Neural progenitor cell (in vitro differentiated cells): Measurements from ENCODE around the gene SMCO3. TPM values are rescaled to one million over a fixed set of nuclear protein-coding genes. Genes with fewer than 3 reads are reported as not detected.

Source experiments
- DNase-seq: peaks from one replicate; pipeline ENCODE4 v3.0.0-alpha.2; 2016; ENCODE audit warnings: low spot score
- H2AFZ ChIP-seq: fragments of 200-600 bp; sonication (generic); replicated peaks from 2 replicates; pipeline ENCODE4 v1.6.1; 2016; ENCODE audit warnings: antibody characterized with exemption
- H3F3A ChIP-seq: fragments of 200-600 bp; sonication (generic); 2 replicates; pipeline ENCODE4 v1.6.1; 2016; ENCODE audit warnings: antibody characterized with exemption, low read depth
- H3K27ac ChIP-seq: fragments of 200-600 bp; sonication (generic); 2 replicates; pipeline ENCODE4 v1.5.1; 2016; ENCODE audit warnings: mild to moderate bottlenecking
- H3K27me3 ChIP-seq: fragments of 200-600 bp; sonication (generic); 2 replicates; pipeline ENCODE4 v1.6.1; 2016; ENCODE audit warnings: mild to moderate bottlenecking, moderate library complexity
- H3K36me3 ChIP-seq: fragments of 200-600 bp; sonication (generic); 2 replicates; pipeline ENCODE4 v1.5.1; 2016
- H3K4me1 ChIP-seq: fragments of 200-600 bp; sonication (generic); 2 replicates; pipeline ENCODE4 v1.6.1; 2016; ENCODE audit warnings: mixed run types
- H3K4me2 ChIP-seq: fragments of 200-600 bp; sonication (generic); 2 replicates; pipeline ENCODE4 v1.6.1; 2016
- H3K4me3 ChIP-seq: fragments of 200-600 bp; sonication (generic); 2 replicates; pipeline ENCODE4 v1.5.1; 2016
- H3K79me2 ChIP-seq: fragments of 200-600 bp; sonication (generic); 2 replicates; pipeline ENCODE4 v1.6.1; 2016; ENCODE audit warnings: low read depth
- H3K9ac ChIP-seq: fragments of 200-600 bp; sonication (generic); 2 replicates; pipeline ENCODE4 v1.6.1; 2016
- H3K9me3 ChIP-seq: fragments of 200-600 bp; sonication (generic); 2 replicates; pipeline ENCODE4 v1.5.1; 2016; ENCODE audit warnings: low read depth
- H4K20me1 ChIP-seq: fragments of 200-600 bp; sonication (generic); 2 replicates; pipeline ENCODE4 v1.6.1; 2016; ENCODE audit warnings: low read depth
- H3K27ac Mint-ChIP-seq: 3 replicates; pipeline ENCODE4 v1.8.0; 2021; ENCODE audit warnings: mixed read lengths
- H3K27me3 Mint-ChIP-seq: 2 replicates; pipeline ENCODE4 v1.8.0; 2022; ENCODE audit warnings: low read depth, mild to moderate bottlenecking, inconsistent platforms, moderate library complexity, mixed read lengths; ENCODE audit not compliant: insufficient read depth
- H3K36me3 Mint-ChIP-seq: 3 replicates; pipeline ENCODE4 v1.8.0; 2021; ENCODE audit warnings: mixed read lengths
- H3K4me1 Mint-ChIP-seq: 3 replicates; pipeline ENCODE4 v1.8.0; 2021; ENCODE audit warnings: mixed read lengths
- H3K4me3 Mint-ChIP-seq: 3 replicates; pipeline ENCODE4 v1.8.0; 2021; ENCODE audit warnings: mild to moderate bottlenecking, moderate library complexity, mixed read lengths
- H3K9me3 Mint-ChIP-seq: 3 replicates; pipeline ENCODE4 v1.8.0; 2020; ENCODE audit warnings: mixed read lengths
- EZH2 ChIP-seq: fragments of 200-600 bp; sonication (generic); IDR thresholded peaks from 2 replicates; pipeline ENCODE4 v1.6.1; 2017; ENCODE audit warnings: antibody characterized with exemption, mild to moderate bottlenecking, moderate library complexity
- EZH2phosphoT487 ChIP-seq: fragments of 200-600 bp; sonication (generic); IDR thresholded peaks from 2 replicates; pipeline ENCODE4 v1.6.1; 2017; ENCODE audit warnings: antibody characterized with exemption
- total RNA-seq: library from RNA; depleted of rRNA; stranded (reverse); fragments of >200 nt; gene quantifications from 2 replicates; pipeline ENCODE4 v1.2.3, GENCODE V29; 2015; ENCODE audit warnings: low replicate concordance
- TF ChIP-seq, protein P1 (sequence below): fragments of 200-600 bp; sonication (generic); IDR thresholded peaks from 2 replicates; pipeline ENCODE4 v1.5.1; 2017; ENCODE audit warnings: antibody characterized with exemption, mild to moderate bottlenecking

SMCO3 gene
- total RNA-seq, 1 donor from 2014 or later = not detected

- no peaks in the 10 kb centered on the region for H3K36me3 Mint-ChIP-seq
- Histone ChIP-seq H3K9ac (no peak overlapping the region), H3K9me3 (no peaks in the 10 kb centered on the region), H3K4me1 (no peaks in the 10 kb centered on the region), H2AFZ (no peak overlapping the region), H3K4me3 (no peak overlapping the region), H3K79me2 (no peaks in the 10 kb centered on the region), H3K27ac (no peak overlapping the region), H3K27me3 (no peaks in the 10 kb centered on the region), H4K20me1 (no peaks in the 10 kb centered on the region), H3F3A (no peaks in the 10 kb centered on the region), H3K36me3 (no peaks in the 10 kb centered on the region), H3K4me2 (no peak overlapping the region)
- H3K27ac Mint-ChIP-seq = no peak overlapping the region
- no peak overlapping the region for H3K4me3 Mint-ChIP-seq
- H3K27me3 Mint-ChIP-seq = no peaks in the 10 kb centered on the region
- no peaks in the 10 kb centered on the region for H3K4me1 Mint-ChIP-seq
- TF ChIP-seq EZH2 (no peak), EZH2phosphoT487 (no peak)
- TF ChIP-seq, protein P1, sequence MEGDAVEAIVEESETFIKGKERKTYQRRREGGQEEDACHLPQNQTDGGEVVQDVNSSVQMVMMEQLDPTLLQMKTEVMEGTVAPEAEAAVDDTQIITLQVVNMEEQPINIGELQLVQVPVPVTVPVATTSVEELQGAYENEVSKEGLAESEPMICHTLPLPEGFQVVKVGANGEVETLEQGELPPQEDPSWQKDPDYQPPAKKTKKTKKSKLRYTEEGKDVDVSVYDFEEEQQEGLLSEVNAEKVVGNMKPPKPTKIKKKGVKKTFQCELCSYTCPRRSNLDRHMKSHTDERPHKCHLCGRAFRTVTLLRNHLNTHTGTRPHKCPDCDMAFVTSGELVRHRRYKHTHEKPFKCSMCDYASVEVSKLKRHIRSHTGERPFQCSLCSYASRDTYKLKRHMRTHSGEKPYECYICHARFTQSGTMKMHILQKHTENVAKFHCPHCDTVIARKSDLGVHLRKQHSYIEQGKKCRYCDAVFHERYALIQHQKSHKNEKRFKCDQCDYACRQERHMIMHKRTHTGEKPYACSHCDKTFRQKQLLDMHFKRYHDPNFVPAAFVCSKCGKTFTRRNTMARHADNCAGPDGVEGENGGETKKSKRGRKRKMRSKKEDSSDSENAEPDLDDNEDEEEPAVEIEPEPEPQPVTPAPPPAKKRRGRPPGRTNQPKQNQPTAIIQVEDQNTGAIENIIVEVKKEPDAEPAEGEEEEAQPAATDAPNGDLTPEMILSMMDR = no peak
- DNase-seq = no peak
- H3K9me3 Mint-ChIP-seq = no peaks in the 10 kb centered on the region
Measured at GRCh38 chr12:14825256-14825655, 11.3 kb upstream of the SMCO3 start.

DNA sequence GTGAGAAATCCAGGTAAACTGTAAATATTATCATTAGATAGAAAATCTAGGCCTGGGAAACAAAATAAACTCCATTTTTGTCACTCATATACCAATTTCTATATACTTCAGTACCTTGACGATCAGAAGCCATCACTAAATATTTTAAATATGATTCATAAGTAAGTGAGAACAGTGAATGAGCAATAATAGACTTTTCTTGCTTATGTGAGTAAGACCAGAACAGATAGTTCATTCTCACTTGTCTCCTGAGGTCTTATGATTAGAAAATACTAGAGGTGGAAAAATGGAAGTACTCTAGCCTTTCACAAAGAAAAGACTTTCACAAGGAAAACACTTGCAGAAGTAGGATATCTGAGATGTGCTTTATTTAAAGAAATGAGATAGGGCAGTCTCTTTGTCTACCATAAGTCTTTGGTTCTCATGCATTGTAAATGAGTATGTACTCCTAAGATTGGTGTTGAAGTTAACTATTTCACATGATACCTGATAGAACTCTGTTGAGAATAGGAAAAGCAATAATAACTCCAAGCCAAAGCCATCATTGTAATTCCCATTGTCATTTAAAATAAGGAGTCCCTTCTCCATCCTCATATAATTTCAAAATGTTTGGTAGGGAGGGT lies 10.1 kb upstream of the SMCO3 start:
- Histone ChIP-seq H3K4me1 (no peaks in the 10 kb centered on the region), H3K27ac (no peak overlapping the region), H3K36me3 (no peaks in the 10 kb centered on the region), H4K20me1 (no peaks in the 10 kb centered on the region), H3K27me3 (no peaks in the 10 kb centered on the region), H3K9me3 (no peaks in the 10 kb centered on the region), H2AFZ (no peak overlapping the region), H3K4me3 (no peak overlapping the region), H3K4me2 (no peak overlapping the region), H3K9ac (no peak overlapping the region), H3K79me2 (no peaks in the 10 kb centered on the region), H3F3A (no peaks in the 10 kb centered on the region)
- Mint-ChIP-seq H3K9me3 (no peaks in the 10 kb centered on the region), H3K27ac (no peak overlapping the region), H3K4me3 (no peak overlapping the region), H3K36me3 (no peaks in the 10 kb centered on the region), H3K27me3 (no peaks in the 10 kb centered on the region), H3K4me1 (no peaks in the 10 kb centered on the region)
- DNase-seq = no peak
- TF ChIP-seq EZH2 (no peak), EZH2phosphoT487 (no peak)
- TF ChIP-seq, protein P1 = no peak

- no peak overlapping the region for H3K4me3 Mint-ChIP-seq
- Histone ChIP-seq H3K9me3 (no peaks in the 10 kb centered on the region), H4K20me1 (no peaks in the 10 kb centered on the region), H3F3A (no peaks in the 10 kb centered on the region), H3K4me3 (no peak overlapping the region), H3K36me3 (no peaks in the 10 kb centered on the region), H2AFZ (no peak overlapping the region), H3K4me1 (no peaks in the 10 kb centered on the region), H3K27ac (no peak overlapping the region), H3K9ac (no peak overlapping the region), H3K4me2 (no peak overlapping the region), H3K27me3 (no peaks in the 10 kb centered on the region), H3K79me2 (no peaks in the 10 kb centered on the region)
- H3K36me3 Mint-ChIP-seq = no peaks in the 10 kb centered on the region
- no peaks in the 10 kb centered on the region for H3K4me1 Mint-ChIP-seq
- no peak for DNase-seq
- TF ChIP-seq EZH2 (no peak), EZH2phosphoT487 (no peak)
- TF ChIP-seq, protein P1 = no peak
- no peaks in the 10 kb centered on the region for H3K9me3 Mint-ChIP-seq
- H3K27ac Mint-ChIP-seq = no peak overlapping the region
- H3K27me3 Mint-ChIP-seq = no peaks in the 10 kb centered on the region
Measured at GRCh38 chr12:14811486-14811885, 2.5 kb downstream of the SMCO3 start.
